ENCODE results near the gene SLC15A5. TPM values are rescaled to one million over a fixed set of nuclear protein-coding genes. Genes with fewer than 3 reads are reported as not detected.

The SLC15A5 gene
- total and polyA plus RNA-seq, 2 of the 8 experiments (the other 6 are each of a cell fraction or from before 2014, with no cell fraction given): not detected

GRCh38 chr12:16281157-16281556 is 3.7 kb upstream of the SLC15A5 start (continued):
- TF ChIP-seq EP300 (IDR thresholded peaks at IDR 0.05; ENCODE audit: borderline replicate concordance in 1 of 2, low read depth in 2 of 2, low read length in 2 of 2) (no peak), RNF2 (IDR thresholded peaks at IDR 0.05; ENCODE audit: borderline replicate concordance, low read depth, low read length, missing control alignments, poor library complexity, severe bottlenecking) (no peak), KDM4A (IDR thresholded peaks at IDR 0.05; ENCODE audit: low read depth, low read length, severe bottlenecking) (no peak), KDM5A (IDR thresholded peaks at IDR 0.05; ENCODE audit: low read length) (no peak), CHD2 (IDR thresholded peaks at IDR 0.05; ENCODE audit: low read length) (no peak), NANOG (IDR thresholded peaks at IDR 0.05; ENCODE audit: insufficient read depth, low read depth, low read length, poor library complexity, severe bottlenecking) (no peak), SRF (IDR thresholded peaks at IDR 0.05; ENCODE audit: low read depth, low read length) (no peak), SUZ12 (IDR thresholded peaks at IDR 0.05; ENCODE audit: low read length) (no peak), CEBPB (IDR thresholded peaks at IDR 0.05; ENCODE audit: low read depth, low read length) (no peak), JUN (IDR thresholded peaks at IDR 0.05; ENCODE audit: low read depth, low read length) (no peak)

All from H1 (cell line).